T-helper 2 cell (primary cell): ENCODE data around the gene HLA-DRB5.
"Not testable (repeated sequence)": the region's sequence is repeated elsewhere in the genome, so short reads cannot be mapped to it uniquely, and the experiment has no call there.

Experiments
- DNase-seq, 5 experiments: peaks; one replicate each; pipeline versions ENCODE4 v3.0.0 to v3.0.0-alpha.2; 2012 to 2022

HLA-DRB5 gene

GRCh38 chr6:32501016-32501415 is 29.1 kb downstream of the HLA-DRB5 start:
- DNase-seq, result no peak

- DNase-seq, result no peak
Observed at GRCh38 chr6:32492351-32492750, 37.7 kb downstream of the HLA-DRB5 start.

- DNase-seq, result no peak
Observed at GRCh38 chr6:32491700-32492099, 38.4 kb downstream of the HLA-DRB5 start.

GRCh38 chr6:32488083-32488482 is 42.0 kb downstream of the HLA-DRB5 start:
- DNase-seq, result no peak

GRCh38 chr6:32484614-32484998 is 45.5 kb downstream of the HLA-DRB5 start:
- no peak for DNase-seq

- DNase-seq, result no peak
Observed at GRCh38 chr6:32483968-32484613, 46.0 kb downstream of the HLA-DRB5 start.

GRCh38 chr6:32475392-32476206 is 54.5 kb downstream of the HLA-DRB5 start:
- no peak for DNase-seq

- peak in 1 of 5 experiments; percentile 26 for DNase-seq
Observed at GRCh38 chr6:32473376-32474348, 56.4 kb downstream of the HLA-DRB5 start.

- no peak for DNase-seq
Observed at GRCh38 chr6:32472781-32473375, 57.2 kb downstream of the HLA-DRB5 start.

- not testable (repeated sequence) for DNase-seq
Observed at GRCh38 chr6:32467743-32468503, 62.2 kb downstream of the HLA-DRB5 start.
